H9 (cell line): ENCODE results near the gene DDX49. TPM values are rescaled to one million over a fixed set of nuclear protein-coding genes. Genes with fewer than 3 reads are reported as not detected.

Experiments used
- DNase-seq: peaks from one replicate; pipeline ENCODE4 v3.0.0-alpha.2; 2017
- H2AFZ ChIP-seq: one replicate; pipeline ENCODE4 v1.6.1; 2013; ENCODE audit warnings: mild to moderate bottlenecking, low read length, control low read depth, moderate library complexity
- H2AK5ac ChIP-seq: 2 replicates; pipeline ENCODE4 v1.6.1; 2013; ENCODE audit warnings: low read length, control low read depth, mixed read lengths; ENCODE audit not compliant: insufficient read length
- H2BK120ac ChIP-seq: one replicate; pipeline ENCODE4 v1.6.1; 2013; ENCODE audit warnings: low read depth, mild to moderate bottlenecking, low read length, control low read depth, inconsistent platforms; ENCODE audit not compliant: poor library complexity, severe bottlenecking
- H2BK12ac ChIP-seq: 2 replicates; pipeline ENCODE4 v1.6.1; 2013; ENCODE audit warnings: low read length, control low read depth, mixed read lengths, low read depth; ENCODE audit not compliant: insufficient read length
- H2BK15ac ChIP-seq: 2 replicates; pipeline ENCODE4 v1.6.1; 2013; ENCODE audit warnings: low read depth, low read length, control low read depth
- H2BK20ac ChIP-seq: one replicate; pipeline ENCODE4 v1.6.1; 2013; ENCODE audit warnings: low read depth, mild to moderate bottlenecking, low read length, control low read depth, inconsistent platforms; ENCODE audit not compliant: poor library complexity, severe bottlenecking
- H2BK5ac ChIP-seq: 2 replicates; pipeline ENCODE4 v1.6.1; 2013; ENCODE audit warnings: low read length, control low read depth, mixed read lengths; ENCODE audit not compliant: insufficient read length
- H3K14ac ChIP-seq: 2 replicates; pipeline ENCODE4 v1.6.1; 2013; ENCODE audit warnings: low read length, control low read depth; ENCODE audit not compliant: insufficient read depth
- H3K18ac ChIP-seq: 2 replicates; pipeline ENCODE4 v1.6.1; 2013; ENCODE audit warnings: low read depth, mild to moderate bottlenecking, mixed read lengths, low read length, control low read depth; ENCODE audit not compliant: insufficient read length
- H3K23ac ChIP-seq: 2 replicates; pipeline ENCODE4 v1.6.1; 2013; ENCODE audit warnings: low read length, control low read depth, mixed read lengths, low read depth; ENCODE audit not compliant: insufficient read length
- H3K23me2 ChIP-seq: 2 replicates; pipeline ENCODE4 v1.6.1; 2013; ENCODE audit warnings: low read depth, mild to moderate bottlenecking, mixed read lengths, low read length, control low read depth; ENCODE audit not compliant: insufficient read length, poor library complexity, severe bottlenecking
- H3K27ac ChIP-seq: 2 replicates; pipeline ENCODE4 v1.5.1; 2013; ENCODE audit warnings: low read length, control low read depth, mixed read lengths, low read depth; ENCODE audit not compliant: insufficient read length
- H3K27me3 ChIP-seq: 2 replicates; pipeline ENCODE4 v1.6.1; 2013; ENCODE audit warnings: low read length, control low read depth, inconsistent platforms; ENCODE audit not compliant: insufficient read depth
- H3K4ac ChIP-seq: 2 replicates; pipeline ENCODE4 v1.6.1; 2013; ENCODE audit warnings: low read depth, mild to moderate bottlenecking, control low read depth, inconsistent platforms, low read length, moderate library complexity
- H3K4me1 ChIP-seq: 2 replicates; pipeline ENCODE4 v1.6.1; 2013; ENCODE audit warnings: low read length, control low read depth, inconsistent platforms; ENCODE audit not compliant: insufficient read depth
- H3K4me2 ChIP-seq: 2 replicates; pipeline ENCODE4 v1.6.1; 2013; ENCODE audit warnings: low read length, control low read depth, mixed read lengths; ENCODE audit not compliant: insufficient read length, insufficient read depth
- H3K56ac ChIP-seq: 2 replicates; pipeline ENCODE4 v1.6.1; 2013; ENCODE audit warnings: low read depth, mild to moderate bottlenecking, mixed read lengths, low read length, control low read depth; ENCODE audit not compliant: insufficient read length
- H3K79me1 ChIP-seq: 2 replicates; pipeline ENCODE4 v1.6.1; 2013; ENCODE audit warnings: low read depth, mild to moderate bottlenecking, moderate library complexity, low read length, control low read depth, inconsistent platforms; ENCODE audit not compliant: insufficient read depth, poor library complexity, severe bottlenecking
- H3K79me2 ChIP-seq: 2 replicates; pipeline ENCODE4 v1.6.1; 2013; ENCODE audit warnings: low read length, control low read depth, inconsistent platforms; ENCODE audit not compliant: insufficient read depth
- H3K9ac ChIP-seq: 2 replicates; pipeline ENCODE4 v1.6.1; 2013; ENCODE audit warnings: low read length, control low read depth, mixed read lengths; ENCODE audit not compliant: insufficient read length; ENCODE audit errors: extremely low read depth
- H3K9me3 ChIP-seq: one replicate; pipeline ENCODE4 v1.6.1; 2013; ENCODE audit warnings: low read depth, low read length, inconsistent platforms; ENCODE audit not compliant: control insufficient read depth
- H3T11ph ChIP-seq: one replicate; pipeline ENCODE4 v1.6.1; 2013; ENCODE audit warnings: mild to moderate bottlenecking, low read length, control low read depth, inconsistent platforms
- H4K20me1 ChIP-seq: one replicate; pipeline ENCODE4 v1.6.1; 2013; ENCODE audit not compliant: control insufficient read depth, insufficient read length, insufficient read depth
- H4K5ac ChIP-seq: 2 replicates; pipeline ENCODE4 v1.6.1; 2013; ENCODE audit warnings: low read depth, mild to moderate bottlenecking, mixed read lengths, low read length, control low read depth; ENCODE audit not compliant: insufficient read length
- H4K8ac ChIP-seq: replicated peaks from 2 replicates; pipeline ENCODE4 v1.6.1; 2013; ENCODE audit warnings: low read length, control low read depth, mixed read lengths, low read depth; ENCODE audit not compliant: insufficient read length
- H4K91ac ChIP-seq: 2 replicates; pipeline ENCODE4 v1.6.1; 2013; ENCODE audit warnings: low read depth, mild to moderate bottlenecking, moderate library complexity, mixed read lengths, low read length, control low read depth; ENCODE audit not compliant: insufficient read length
- H3K27ac Mint-ChIP-seq, 3 experiments: 2 replicates in 2 of 3; 3 replicates in 1 of 3; pipeline ENCODE4 v1.8.0; 2020 to 2021; ENCODE audit warnings: mixed read lengths in 3 of 3, mild to moderate bottlenecking in 1 of 3, moderate library complexity in 1 of 3
- H3K27me3 Mint-ChIP-seq: 2 replicates; pipeline ENCODE4 v1.8.0; 2021; ENCODE audit warnings: low read depth, mild to moderate bottlenecking, moderate library complexity, mixed read lengths
- H3K36me3 Mint-ChIP-seq, 3 experiments: 2 replicates in 2 of 3; 3 replicates in 1 of 3; pipeline ENCODE4 v1.8.0; 2020 to 2021; ENCODE audit warnings: low read depth in 3 of 3, mixed read lengths in 3 of 3; ENCODE audit not compliant: insufficient read depth in 1 of 3
- H3K4me1 Mint-ChIP-seq, 2 experiments: 2 replicates each; pipeline ENCODE4 v1.8.0; 2020; ENCODE audit warnings: mixed read lengths in 2 of 2
- H3K4me3 Mint-ChIP-seq, 2 experiments: 2 replicates in 1 of 2; 3 replicates in 1 of 2; pipeline ENCODE4 v1.8.0; 2020 to 2021; ENCODE audit warnings: mild to moderate bottlenecking in 2 of 2, mixed read lengths in 2 of 2, moderate library complexity in 1 of 2
- H3K9me3 Mint-ChIP-seq, 2 experiments: 2 replicates in 1 of 2; 3 replicates in 1 of 2; pipeline ENCODE4 v1.8.0; 2020; ENCODE audit warnings: mild to moderate bottlenecking in 2 of 2, mixed read lengths in 2 of 2, moderate library complexity in 1 of 2
- CTCF ChIP-seq: fragments of 200-600 bp; sonication (generic); conservative IDR thresholded peaks from 3 replicates; pipeline ENCODE4 v1.8.0; 2021; ENCODE audit warnings: antibody characterized with exemption, mild to moderate bottlenecking
- WGBS: extraction: QIAGEN DNeasy Blood & Tissue Kit; methylation state at CpG from one replicate; pipeline ENCODE4 v1.1.7; 2013; ENCODE audit warnings: missing lambda C conversion rate, low lambda C conversion rate, mixed read lengths; ENCODE audit not compliant: insufficient read length; ENCODE audit errors: extremely low coverage; 5-methylcytosine and 5-hydroxymethylcytosine counted together
- total RNA-seq: library from RNA; stranded (reverse); gene quantifications from 2 replicates; pipeline ENCODE4 v1.2.1, GENCODE V29; 2021

Gene DDX49
- total RNA-seq, 1 experiment from 2014 or later = 52.3 TPM

GRCh38 chr19:18975869-18976268 lies 56.4 kb downstream of the DDX49 start:
- Histone ChIP-seq H2BK5ac (no peak overlapping the region), H3K23me2 (no peaks in the 10 kb centered on the region), H3K4me2 (no peak overlapping the region), H3K27me3 (no peaks in the 10 kb centered on the region), H4K20me1 (no peaks in the 10 kb centered on the region), H4K91ac (no peak overlapping the region), H2AK5ac (no peak overlapping the region), H3K23ac (no peak overlapping the region), H4K5ac (no peak overlapping the region), H3K56ac (no peak overlapping the region), H3K9me3 (no peaks in the 10 kb centered on the region), H3K79me2 (no peaks in the 10 kb centered on the region), H2BK120ac (no peak overlapping the region), H3K27ac (no peak overlapping the region), H3T11ph (no peak overlapping the region), H4K8ac (no peak overlapping the region), H3K79me1 (no peaks in the 10 kb centered on the region), H3K4me1 (no peaks in the 10 kb centered on the region), H2BK20ac (no peak overlapping the region), H3K4ac (no peak overlapping the region), H2AFZ (no peak overlapping the region), H2BK12ac (no peak overlapping the region), H3K18ac (no peak overlapping the region), H3K9ac (no peak overlapping the region), H3K14ac (no peak overlapping the region), H2BK15ac (no peak overlapping the region)
- Mint-ChIP-seq H3K27me3 (peaks cover 21% of the 10 kb centered on the region), H3K4me3 (no peak overlapping the region), H3K27ac (no peak overlapping the region), H3K36me3 (no peaks in the 10 kb centered on the region), H3K9me3 (no peaks in the 10 kb centered on the region), H3K4me1 (peaks cover 0 to 6% of the 10 kb centered on the region in 2 experiments; a peak in 1 of 4 replicates)
- no CpG with 5 or more reads among the region's 10 CpGs for WGBS
- no peak for TF ChIP-seq CTCF
- no peak for DNase-seq

Other genes with a start within 250 kb of the DDX49 start
- 19.0 and 19.1 TPM in 2 replicates for gene CRTC1, start 236.0 kb upstream of the DDX49 start, total RNA-seq
- gene COMP, start 128.4 kb upstream of the DDX49 start, total RNA-seq = 0.15 TPM in 1 of 2 replicates, not detected in the other
- gene UPF1, start 87.8 kb upstream of the DDX49 start, total RNA-seq = 83.3 and 85.4 TPM in 2 replicates
- gene CERS1, start 23.6 kb upstream of the DDX49 start, total RNA-seq = 19.3 and 20.3 TPM in 2 replicates
- gene COPE, start 328 bp upstream of the DDX49 start, total RNA-seq = 185 and 198 TPM in 2 replicates
- gene HOMER3, start 21.5 kb downstream of the DDX49 start, total RNA-seq = 19.6 and 20.2 TPM in 2 replicates
- 95.2 and 102 TPM in 2 replicates for gene SUGP2, start 113.8 kb downstream of the DDX49 start, total RNA-seq
- 66.5 and 69.0 TPM in 2 replicates for gene ARMC6, start 113.9 kb downstream of the DDX49 start, total RNA-seq
- 3.6 and 3.7 TPM in 2 replicates for gene SLC25A42, start 144.3 kb downstream of the DDX49 start, total RNA-seq
- gene TMEM161A, start 218.8 kb downstream of the DDX49 start, total RNA-seq = 40.9 and 41.7 TPM in 2 replicates